Hepatocyte (in vitro differentiated cells): ENCODE measurements around the gene GRIK2.

Experiments used
- CTCF ChIP-seq: fragments of 200-600 bp; sonication (generic); IDR thresholded peaks from 2 replicates; pipeline ENCODE4 v1.5.1; 2016; ENCODE audit warnings: antibody characterized with exemption, mild to moderate bottlenecking; ENCODE audit not compliant: poor library complexity
- EZH2phosphoT487 ChIP-seq: fragments of 200-600 bp; sonication (generic); IDR thresholded peaks from one replicate; pipeline ENCODE4 v1.6.1; 2018; ENCODE audit warnings: antibody characterized with exemption, mild to moderate bottlenecking, low read depth, moderate library complexity; ENCODE audit not compliant: unreplicated experiment, severe bottlenecking

- no peak for TF ChIP-seq EZH2phosphoT487
- TF ChIP-seq CTCF, result no peak
Measured at GRCh38 chr6:101605426-101605825, 211.9 kb downstream of the GRIK2 start.
